GM23338 (cell line): Measurements from ENCODE around the gene S1PR3. TPM values are rescaled to one million over a fixed set of nuclear protein-coding genes. Genes with fewer than 3 reads are reported as not detected.

Experiments
- ATAC-seq: fragments of 200-7000 bp; cut with Tn5 transposase; 3 replicates; pipeline ENCODE4 v1.9.1; 2020
- DNase-seq: peaks from one replicate; pipeline ENCODE4 v3.0.0-alpha.2; 2015; ENCODE audit warnings: low spot score
- H2AFZ ChIP-seq: fragments of 200-600 bp; sonication (generic); 2 replicates; pipeline ENCODE4 v1.8.0; 2016; ENCODE audit warnings: antibody characterized with exemption, mild to moderate bottlenecking, moderate library complexity
- H3F3A ChIP-seq: fragments of 200-600 bp; sonication (generic); replicated peaks from 2 replicates; pipeline ENCODE4 v1.8.0; 2017; ENCODE audit warnings: antibody characterized with exemption, mixed run types, low read depth
- H3K27ac ChIP-seq: fragments of 200-600 bp; sonication (generic); 2 replicates; pipeline ENCODE4 v1.6.1; 2016; ENCODE audit warnings: low read depth
- H3K27me3 ChIP-seq: fragments of 200-600 bp; sonication (generic); 2 replicates; pipeline ENCODE4 v1.8.0; 2016; ENCODE audit warnings: mild to moderate bottlenecking, mixed run types, moderate library complexity; ENCODE audit not compliant: insufficient read depth
- H3K36me3 ChIP-seq: fragments of 200-600 bp; sonication (generic); 2 replicates; pipeline ENCODE4 v1.8.0; 2016; ENCODE audit warnings: mild to moderate bottlenecking; ENCODE audit not compliant: insufficient read depth
- H3K4me1 ChIP-seq: fragments of 200-600 bp; sonication (generic); 2 replicates; pipeline ENCODE4 v1.8.0; 2016; ENCODE audit warnings: mild to moderate bottlenecking, moderate library complexity; ENCODE audit not compliant: insufficient read depth
- H3K4me2 ChIP-seq: fragments of 200-600 bp; sonication (generic); 2 replicates; pipeline ENCODE4 v1.7.1; 2017; ENCODE audit warnings: mixed run types
- H3K4me3 ChIP-seq: fragments of 200-600 bp; sonication (generic); 2 replicates; pipeline ENCODE4 v1.6.1; 2016; ENCODE audit warnings: mixed run types
- H3K79me2 ChIP-seq: fragments of 200-600 bp; sonication (generic); replicated peaks from 2 replicates; pipeline ENCODE4 v1.8.0; 2017; ENCODE audit warnings: mild to moderate bottlenecking; ENCODE audit not compliant: insufficient read depth
- H3K9me2 ChIP-seq: fragments of 200-600 bp; sonication (generic); 2 replicates; pipeline ENCODE4 v1.8.0; 2017; ENCODE audit not compliant: insufficient read depth
- H4K20me1 ChIP-seq: fragments of 200-600 bp; sonication (generic); replicated peaks from 2 replicates; pipeline ENCODE4 v1.8.0; 2017; ENCODE audit warnings: mild to moderate bottlenecking; ENCODE audit not compliant: insufficient read depth
- H3K27ac Mint-ChIP-seq: 2 replicates; pipeline ENCODE4 v1.8.0; 2020; ENCODE audit warnings: inconsistent platforms, mild to moderate bottlenecking, moderate library complexity, mixed read lengths
- H3K27me3 Mint-ChIP-seq: 3 replicates; pipeline ENCODE4 v1.8.0; 2022; ENCODE audit warnings: low read depth, mild to moderate bottlenecking, moderate library complexity, mixed read lengths, inconsistent platforms; ENCODE audit not compliant: insufficient read depth, poor library complexity
- H3K36me3 Mint-ChIP-seq: 3 replicates; pipeline ENCODE4 v1.8.0; 2021; ENCODE audit warnings: low read depth, mild to moderate bottlenecking, inconsistent platforms, moderate library complexity, mixed read lengths
- H3K4me1 Mint-ChIP-seq: 3 replicates; pipeline ENCODE4 v1.8.0; 2020; ENCODE audit warnings: mild to moderate bottlenecking, inconsistent platforms, mixed read lengths
- H3K4me3 Mint-ChIP-seq: 3 replicates; pipeline ENCODE4 v1.8.0; 2021; ENCODE audit warnings: moderate library complexity, mild to moderate bottlenecking, inconsistent platforms, mixed read lengths
- H3K9me3 Mint-ChIP-seq: 3 replicates; pipeline ENCODE4 v1.8.0; 2020; ENCODE audit warnings: moderate library complexity, mild to moderate bottlenecking, inconsistent platforms, mixed read lengths
- CREB1 ChIP-seq: fragments of 250-450 bp; sonication (Bioruptor Pico); IDR thresholded peaks from 2 replicates; pipeline ENCODE4 v1.5.0; 2020; ENCODE audit warnings: low read depth, mild to moderate bottlenecking, moderate library complexity
- EZH2 ChIP-seq: fragments of 200-600 bp; sonication (generic); IDR thresholded peaks from one replicate; pipeline ENCODE4 v1.8.0; 2017; ENCODE audit warnings: antibody characterized with exemption, mild to moderate bottlenecking, low read depth; ENCODE audit not compliant: unreplicated experiment
- EZH2phosphoT487 ChIP-seq: fragments of 200-600 bp; sonication (generic); IDR thresholded peaks from one replicate; pipeline ENCODE4 v1.8.1; 2018; ENCODE audit warnings: antibody characterized with exemption; ENCODE audit not compliant: unreplicated experiment
- JUNB ChIP-seq: IDR thresholded peaks from one replicate; pipeline ENCODE4 v1.6.1; 2016; ENCODE audit warnings: antibody characterized with exemption; ENCODE audit not compliant: unreplicated experiment
- NANOG ChIP-seq: IDR thresholded peaks from 2 replicates; pipeline ENCODE4 v1.6.1; 2016; ENCODE audit warnings: antibody characterized with exemption, borderline replicate concordance
- POLR2AphosphoS5 ChIP-seq: IDR thresholded peaks from 2 replicates; pipeline ENCODE4 v1.6.1; 2016; ENCODE audit warnings: antibody characterized with exemption, low read depth
- STAT1 ChIP-seq: IDR thresholded peaks from one replicate; pipeline ENCODE4 v1.6.1; 2016; ENCODE audit warnings: antibody characterized with exemption; ENCODE audit not compliant: unreplicated experiment
- ZNF114 ChIP-seq: fragments of 250-450 bp; sonication (Bioruptor Pico); IDR thresholded peaks from 2 replicates; pipeline ENCODE4 v1.5.0; 2020; ENCODE audit warnings: mild to moderate bottlenecking, moderate library complexity
- ZNF331 ChIP-seq: fragments of 250-450 bp; sonication (Bioruptor Pico); IDR thresholded peaks from 2 replicates; pipeline ENCODE4 v1.5.0; 2020; ENCODE audit warnings: low read depth, mild to moderate bottlenecking, moderate library complexity
- polyA plus RNA-seq: library from polyadenylated mRNA; unstranded; fragments of >200 nt; fragmentation: Nextera tagmentation; extraction: Ambion mirVana; gene quantifications from 2 replicates; pipeline ENCODE4 v1.2.1, GENCODE V29; 2016
- total RNA-seq: library from RNA; depleted of rRNA; stranded (reverse); fragments of >200 nt; shearing (Covaris generic); gene quantifications from 2 replicates; pipeline ENCODE4 v1.2.3, GENCODE V29; 2014
- TF ChIP-seq, protein P1 (sequence below): fragments of 250-450 bp; sonication (Bioruptor Pico); IDR thresholded peaks from 2 replicates; pipeline ENCODE4 v1.5.0; 2020; ENCODE audit warnings: mild to moderate bottlenecking, moderate library complexity
- TF ChIP-seq, protein P2 (sequence below): IDR thresholded peaks from 2 replicates; pipeline ENCODE4 v1.6.1; 2016; ENCODE audit warnings: antibody characterized with exemption
- TF ChIP-seq, protein P3 (sequence below): IDR thresholded peaks from one replicate; pipeline ENCODE4 v1.6.1; 2018; ENCODE audit warnings: antibody characterized with exemption; ENCODE audit not compliant: unreplicated experiment
- TF ChIP-seq, protein P4 (sequence below), 2 experiments: fragments of 200-600 bp in 1 of 2; sonication (generic) in 1 of 2; conservative IDR thresholded peaks; 2 replicates each; pipeline versions ENCODE4 v1.5.1 to v1.6.1; 2016 to 2017; ENCODE audit warnings: antibody characterized with exemption in 2 of 2, low read depth in 2 of 2, mild to moderate bottlenecking in 2 of 2, moderate library complexity in 1 of 2

S1PR3 gene
- total and polyA plus RNA-seq, 2 experiments from 2014 or later: 2.1 to 7.6 TPM

DNA sequence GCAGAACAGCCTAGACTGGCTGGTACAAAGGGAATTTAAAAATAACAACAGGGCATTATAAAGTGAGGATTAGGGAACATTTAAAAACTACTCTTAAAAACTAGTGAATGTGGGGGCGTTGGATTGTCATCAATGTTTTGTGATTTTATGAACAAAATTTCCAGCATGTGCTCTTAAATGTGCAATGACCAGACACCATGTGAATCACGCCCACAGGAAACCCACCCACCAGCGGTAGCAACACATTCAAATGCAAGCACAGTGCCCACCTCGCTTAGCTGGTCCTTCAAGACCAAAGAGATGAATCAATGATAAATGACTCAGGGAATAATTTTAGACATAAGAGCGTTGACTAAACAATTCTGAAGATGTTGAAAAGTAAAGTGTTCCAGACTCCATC, 40.9 kb downstream of the S1PR3 start:
- no peak overlapping the region for H3K4me3 Mint-ChIP-seq
- H3K4me1 Mint-ChIP-seq: no peaks in the 10 kb centered on the region
- H3K9me3 Mint-ChIP-seq: peaks cover 11% of the 10 kb centered on the region; the same call in 1 of the 3 replicates
- no peaks in the 10 kb centered on the region for H3K4me1 ChIP-seq
- H3K27me3 Mint-ChIP-seq: peaks cover 2% of the 10 kb centered on the region
- no peak for TF ChIP-seq NANOG
- no peak for TF ChIP-seq EZH2
- TF ChIP-seq EZH2phosphoT487: no peak
- TF ChIP-seq JUNB: no peak
- TF ChIP-seq, protein P1, sequence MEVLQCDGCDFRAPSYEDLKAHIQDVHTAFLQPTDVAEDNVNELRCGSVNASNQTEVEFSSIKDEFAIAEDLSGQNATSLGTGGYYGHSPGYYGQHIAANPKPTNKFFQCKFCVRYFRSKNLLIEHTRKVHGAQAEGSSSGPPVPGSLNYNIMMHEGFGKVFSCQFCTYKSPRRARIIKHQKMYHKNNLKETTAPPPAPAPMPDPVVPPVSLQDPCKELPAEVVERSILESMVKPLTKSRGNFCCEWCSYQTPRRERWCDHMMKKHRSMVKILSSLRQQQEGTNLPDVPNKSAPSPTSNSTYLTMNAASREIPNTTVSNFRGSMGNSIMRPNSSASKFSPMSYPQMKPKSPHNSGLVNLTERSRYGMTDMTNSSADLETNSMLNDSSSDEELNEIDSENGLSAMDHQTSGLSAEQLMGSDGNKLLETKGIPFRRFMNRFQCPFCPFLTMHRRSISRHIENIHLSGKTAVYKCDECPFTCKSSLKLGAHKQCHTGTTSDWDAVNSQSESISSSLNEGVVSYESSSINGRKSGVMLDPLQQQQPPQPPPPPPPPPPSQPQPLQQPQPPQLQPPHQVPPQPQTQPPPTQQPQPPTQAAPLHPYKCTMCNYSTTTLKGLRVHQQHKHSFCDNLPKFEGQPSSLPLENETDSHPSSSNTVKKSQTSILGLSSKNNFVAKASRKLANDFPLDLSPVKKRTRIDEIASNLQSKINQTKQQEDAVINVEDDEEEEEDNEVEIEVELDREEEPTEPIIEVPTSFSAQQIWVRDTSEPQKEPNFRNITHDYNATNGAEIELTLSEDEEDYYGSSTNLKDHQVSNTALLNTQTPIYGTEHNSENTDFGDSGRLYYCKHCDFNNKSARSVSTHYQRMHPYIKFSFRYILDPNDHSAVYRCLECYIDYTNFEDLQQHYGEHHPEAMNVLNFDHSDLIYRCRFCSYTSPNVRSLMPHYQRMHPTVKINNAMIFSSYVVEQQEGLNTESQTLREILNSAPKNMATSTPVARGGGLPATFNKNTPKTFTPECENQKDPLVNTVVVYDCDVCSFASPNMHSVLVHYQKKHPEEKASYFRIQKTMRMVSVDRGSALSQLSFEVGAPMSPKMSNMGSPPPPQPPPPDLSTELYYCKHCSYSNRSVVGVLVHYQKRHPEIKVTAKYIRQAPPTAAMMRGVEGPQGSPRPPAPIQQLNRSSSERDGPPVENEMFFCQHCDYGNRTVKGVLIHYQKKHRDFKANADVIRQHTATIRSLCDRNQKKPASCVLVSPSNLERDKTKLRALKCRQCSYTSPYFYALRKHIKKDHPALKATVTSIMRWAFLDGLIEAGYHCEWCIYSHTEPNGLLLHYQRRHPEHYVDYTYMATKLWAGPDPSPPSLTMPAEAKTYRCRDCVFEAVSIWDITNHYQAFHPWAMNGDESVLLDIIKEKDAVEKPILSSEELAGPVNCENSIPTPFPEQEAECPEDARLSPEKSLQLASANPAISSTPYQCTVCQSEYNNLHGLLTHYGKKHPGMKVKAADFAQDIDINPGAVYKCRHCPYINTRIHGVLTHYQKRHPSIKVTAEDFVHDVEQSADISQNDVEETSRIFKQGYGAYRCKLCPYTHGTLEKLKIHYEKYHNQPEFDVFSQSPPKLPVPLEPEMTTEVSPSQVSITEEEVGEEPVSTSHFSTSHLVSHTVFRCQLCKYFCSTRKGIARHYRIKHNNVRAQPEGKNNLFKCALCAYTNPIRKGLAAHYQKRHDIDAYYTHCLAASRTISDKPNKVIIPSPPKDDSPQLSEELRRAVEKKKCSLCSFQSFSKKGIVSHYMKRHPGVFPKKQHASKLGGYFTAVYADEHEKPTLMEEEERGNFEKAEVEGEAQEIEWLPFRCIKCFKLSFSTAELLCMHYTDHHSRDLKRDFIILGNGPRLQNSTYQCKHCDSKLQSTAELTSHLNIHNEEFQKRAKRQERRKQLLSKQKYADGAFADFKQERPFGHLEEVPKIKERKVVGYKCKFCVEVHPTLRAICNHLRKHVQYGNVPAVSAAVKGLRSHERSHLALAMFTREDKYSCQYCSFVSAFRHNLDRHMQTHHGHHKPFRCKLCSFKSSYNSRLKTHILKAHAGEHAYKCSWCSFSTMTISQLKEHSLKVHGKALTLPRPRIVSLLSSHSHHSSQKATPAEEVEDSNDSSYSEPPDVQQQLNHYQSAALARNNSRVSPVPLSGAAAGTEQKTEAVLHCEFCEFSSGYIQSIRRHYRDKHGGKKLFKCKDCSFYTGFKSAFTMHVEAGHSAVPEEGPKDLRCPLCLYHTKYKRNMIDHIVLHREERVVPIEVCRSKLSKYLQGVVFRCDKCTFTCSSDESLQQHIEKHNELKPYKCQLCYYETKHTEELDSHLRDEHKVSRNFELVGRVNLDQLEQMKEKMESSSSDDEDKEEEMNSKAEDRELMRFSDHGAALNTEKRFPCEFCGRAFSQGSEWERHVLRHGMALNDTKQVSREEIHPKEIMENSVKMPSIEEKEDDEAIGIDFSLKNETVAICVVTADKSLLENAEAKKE (CRISPR knock-in tag): no peak
- TF ChIP-seq, protein P2, sequence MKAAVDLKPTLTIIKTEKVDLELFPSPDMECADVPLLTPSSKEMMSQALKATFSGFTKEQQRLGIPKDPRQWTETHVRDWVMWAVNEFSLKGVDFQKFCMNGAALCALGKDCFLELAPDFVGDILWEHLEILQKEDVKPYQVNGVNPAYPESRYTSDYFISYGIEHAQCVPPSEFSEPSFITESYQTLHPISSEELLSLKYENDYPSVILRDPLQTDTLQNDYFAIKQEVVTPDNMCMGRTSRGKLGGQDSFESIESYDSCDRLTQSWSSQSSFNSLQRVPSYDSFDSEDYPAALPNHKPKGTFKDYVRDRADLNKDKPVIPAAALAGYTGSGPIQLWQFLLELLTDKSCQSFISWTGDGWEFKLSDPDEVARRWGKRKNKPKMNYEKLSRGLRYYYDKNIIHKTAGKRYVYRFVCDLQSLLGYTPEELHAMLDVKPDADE: no peak
- TF ChIP-seq, protein P3, sequence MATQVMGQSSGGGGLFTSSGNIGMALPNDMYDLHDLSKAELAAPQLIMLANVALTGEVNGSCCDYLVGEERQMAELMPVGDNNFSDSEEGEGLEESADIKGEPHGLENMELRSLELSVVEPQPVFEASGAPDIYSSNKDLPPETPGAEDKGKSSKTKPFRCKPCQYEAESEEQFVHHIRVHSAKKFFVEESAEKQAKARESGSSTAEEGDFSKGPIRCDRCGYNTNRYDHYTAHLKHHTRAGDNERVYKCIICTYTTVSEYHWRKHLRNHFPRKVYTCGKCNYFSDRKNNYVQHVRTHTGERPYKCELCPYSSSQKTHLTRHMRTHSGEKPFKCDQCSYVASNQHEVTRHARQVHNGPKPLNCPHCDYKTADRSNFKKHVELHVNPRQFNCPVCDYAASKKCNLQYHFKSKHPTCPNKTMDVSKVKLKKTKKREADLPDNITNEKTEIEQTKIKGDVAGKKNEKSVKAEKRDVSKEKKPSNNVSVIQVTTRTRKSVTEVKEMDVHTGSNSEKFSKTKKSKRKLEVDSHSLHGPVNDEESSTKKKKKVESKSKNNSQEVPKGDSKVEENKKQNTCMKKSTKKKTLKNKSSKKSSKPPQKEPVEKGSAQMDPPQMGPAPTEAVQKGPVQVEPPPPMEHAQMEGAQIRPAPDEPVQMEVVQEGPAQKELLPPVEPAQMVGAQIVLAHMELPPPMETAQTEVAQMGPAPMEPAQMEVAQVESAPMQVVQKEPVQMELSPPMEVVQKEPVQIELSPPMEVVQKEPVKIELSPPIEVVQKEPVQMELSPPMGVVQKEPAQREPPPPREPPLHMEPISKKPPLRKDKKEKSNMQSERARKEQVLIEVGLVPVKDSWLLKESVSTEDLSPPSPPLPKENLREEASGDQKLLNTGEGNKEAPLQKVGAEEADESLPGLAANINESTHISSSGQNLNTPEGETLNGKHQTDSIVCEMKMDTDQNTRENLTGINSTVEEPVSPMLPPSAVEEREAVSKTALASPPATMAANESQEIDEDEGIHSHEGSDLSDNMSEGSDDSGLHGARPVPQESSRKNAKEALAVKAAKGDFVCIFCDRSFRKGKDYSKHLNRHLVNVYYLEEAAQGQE: no peak
- no peak for TF ChIP-seq STAT1
- no peak for TF ChIP-seq CREB1
- TF ChIP-seq ZNF114 (CRISPR knock-in tag): no peak
- no peak for TF ChIP-seq ZNF331 (CRISPR knock-in tag)
- no peak for TF ChIP-seq POLR2AphosphoS5
- TF ChIP-seq, protein P4, sequence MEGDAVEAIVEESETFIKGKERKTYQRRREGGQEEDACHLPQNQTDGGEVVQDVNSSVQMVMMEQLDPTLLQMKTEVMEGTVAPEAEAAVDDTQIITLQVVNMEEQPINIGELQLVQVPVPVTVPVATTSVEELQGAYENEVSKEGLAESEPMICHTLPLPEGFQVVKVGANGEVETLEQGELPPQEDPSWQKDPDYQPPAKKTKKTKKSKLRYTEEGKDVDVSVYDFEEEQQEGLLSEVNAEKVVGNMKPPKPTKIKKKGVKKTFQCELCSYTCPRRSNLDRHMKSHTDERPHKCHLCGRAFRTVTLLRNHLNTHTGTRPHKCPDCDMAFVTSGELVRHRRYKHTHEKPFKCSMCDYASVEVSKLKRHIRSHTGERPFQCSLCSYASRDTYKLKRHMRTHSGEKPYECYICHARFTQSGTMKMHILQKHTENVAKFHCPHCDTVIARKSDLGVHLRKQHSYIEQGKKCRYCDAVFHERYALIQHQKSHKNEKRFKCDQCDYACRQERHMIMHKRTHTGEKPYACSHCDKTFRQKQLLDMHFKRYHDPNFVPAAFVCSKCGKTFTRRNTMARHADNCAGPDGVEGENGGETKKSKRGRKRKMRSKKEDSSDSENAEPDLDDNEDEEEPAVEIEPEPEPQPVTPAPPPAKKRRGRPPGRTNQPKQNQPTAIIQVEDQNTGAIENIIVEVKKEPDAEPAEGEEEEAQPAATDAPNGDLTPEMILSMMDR (conservative IDR thresholded peaks at IDR 0.05; ENCODE audit: low read depth in 2 of 2): no peak
- DNase-seq (no peak), ATAC-seq (no peak)
- peaks cover 9% of the 10 kb centered on the region for H3K36me3 Mint-ChIP-seq
- no peaks in the 10 kb centered on the region for H3K79me2 ChIP-seq
- H3K27ac Mint-ChIP-seq: no peak overlapping the region
- no peaks in the 10 kb centered on the region for H3F3A ChIP-seq
- peaks cover 4% of the 10 kb centered on the region; the same call in 1 of the 2 replicates for H3K9me2 ChIP-seq
- H2AFZ ChIP-seq: no peak overlapping the region
- H3K4me2 ChIP-seq: no peak overlapping the region
- H3K27ac ChIP-seq: no peak overlapping the region
- no peaks in the 10 kb centered on the region for H4K20me1 ChIP-seq
- no peaks in the 10 kb centered on the region for H3K36me3 ChIP-seq
- no peak overlapping the region for H3K4me3 ChIP-seq
- no peaks in the 10 kb centered on the region for H3K27me3 ChIP-seq
